GM21825 (cell line): ENCODE data around the gene CNTROB.

Experiments
- ATAC-seq: cut with Tn5 transposase; IDR thresholded peaks from one replicate; pipeline ENCODE4 v1.9.1; 2021; ENCODE audit warnings: mild to moderate bottlenecking, moderate library complexity; ENCODE audit not compliant: unreplicated experiment

CNTROB gene

DNA sequence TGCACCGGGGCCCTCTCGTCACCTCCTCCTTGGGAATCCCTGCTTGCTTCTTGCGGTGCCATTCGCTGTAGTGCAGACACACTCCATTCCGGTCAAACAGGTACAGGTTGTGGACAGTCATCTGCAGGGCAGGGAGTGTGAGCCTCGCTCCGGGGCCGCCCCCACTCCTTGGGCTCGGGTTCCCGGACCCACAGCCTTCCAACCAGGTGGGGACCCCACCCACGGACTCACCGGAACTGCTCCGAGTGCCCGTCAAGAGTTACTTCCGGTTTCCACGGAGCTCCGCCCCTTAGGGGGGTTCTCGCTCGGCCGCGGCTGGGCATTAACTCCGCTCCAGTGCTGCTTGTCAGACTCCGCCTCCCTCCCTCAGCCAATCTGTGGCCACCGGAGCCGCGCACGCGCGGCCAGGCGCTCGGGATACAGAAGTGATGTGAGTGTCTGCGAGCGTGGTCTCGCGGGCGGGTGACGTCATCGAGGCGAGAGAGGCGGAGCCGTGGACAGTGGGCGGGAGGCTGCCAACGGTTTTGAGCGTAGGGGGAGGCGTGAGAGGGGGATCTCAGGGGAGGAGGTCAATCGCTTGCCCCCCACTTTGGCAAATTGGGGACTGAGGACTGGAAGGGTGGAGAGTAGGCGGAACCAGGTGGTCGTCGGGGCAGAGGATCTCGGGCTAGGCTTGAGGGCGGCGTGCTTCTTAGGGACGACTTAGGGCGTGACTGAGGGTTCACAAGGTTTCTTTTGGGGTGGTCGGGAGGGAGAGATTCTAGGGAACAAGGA, at the start of gene CNTROB, which contains the start of gene TRAPPC1:
CNTROB (plus strand) TSS at position 498 of the 774 bp plus-strand sequence. CDS start 874 bp downstream, outside the sequence.
TRAPPC1 (minus strand) TSS at position 238 of the 774 bp plus-strand sequence; CDS start at position 121, 117 bp downstream.
- peak; percentile 86 for ATAC-seq

- no peak for ATAC-seq
Observed at GRCh38 chr17:7882629-7883028, 49.4 kb upstream of the CNTROB start.

DNA sequence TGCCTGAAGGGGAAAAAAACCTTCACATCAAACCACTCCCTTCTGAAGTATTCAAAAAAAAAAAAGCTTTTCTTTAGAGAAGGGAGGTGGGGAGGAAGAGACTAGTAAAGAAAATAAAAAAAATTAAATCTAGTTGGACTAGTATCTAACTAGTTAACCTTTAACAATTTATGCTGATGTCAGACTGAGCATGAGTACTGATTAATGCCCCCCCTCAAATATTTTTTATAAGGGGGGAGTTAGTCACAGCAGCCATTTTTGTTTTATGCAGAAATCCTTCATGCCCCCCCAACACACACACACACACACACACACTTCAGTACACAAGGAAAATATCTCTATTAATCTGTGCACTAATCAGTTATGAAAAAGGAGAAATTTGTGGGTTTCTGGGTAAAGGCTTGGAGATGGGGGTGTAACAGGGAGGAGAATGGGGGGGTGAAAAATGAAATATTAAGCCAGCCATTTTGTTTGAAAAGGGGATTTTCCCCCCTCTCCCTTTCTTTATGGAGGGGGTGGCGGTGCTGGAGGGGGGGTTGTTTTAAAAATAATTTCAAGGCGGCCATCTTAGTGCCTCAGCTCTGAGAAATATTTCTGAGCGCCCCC, 48.1 kb upstream of the CNTROB start:
- no peak for ATAC-seq

- no peak for ATAC-seq
Observed at GRCh38 chr17:7884581-7885366, 47.2 kb upstream of the CNTROB start.

DNA sequence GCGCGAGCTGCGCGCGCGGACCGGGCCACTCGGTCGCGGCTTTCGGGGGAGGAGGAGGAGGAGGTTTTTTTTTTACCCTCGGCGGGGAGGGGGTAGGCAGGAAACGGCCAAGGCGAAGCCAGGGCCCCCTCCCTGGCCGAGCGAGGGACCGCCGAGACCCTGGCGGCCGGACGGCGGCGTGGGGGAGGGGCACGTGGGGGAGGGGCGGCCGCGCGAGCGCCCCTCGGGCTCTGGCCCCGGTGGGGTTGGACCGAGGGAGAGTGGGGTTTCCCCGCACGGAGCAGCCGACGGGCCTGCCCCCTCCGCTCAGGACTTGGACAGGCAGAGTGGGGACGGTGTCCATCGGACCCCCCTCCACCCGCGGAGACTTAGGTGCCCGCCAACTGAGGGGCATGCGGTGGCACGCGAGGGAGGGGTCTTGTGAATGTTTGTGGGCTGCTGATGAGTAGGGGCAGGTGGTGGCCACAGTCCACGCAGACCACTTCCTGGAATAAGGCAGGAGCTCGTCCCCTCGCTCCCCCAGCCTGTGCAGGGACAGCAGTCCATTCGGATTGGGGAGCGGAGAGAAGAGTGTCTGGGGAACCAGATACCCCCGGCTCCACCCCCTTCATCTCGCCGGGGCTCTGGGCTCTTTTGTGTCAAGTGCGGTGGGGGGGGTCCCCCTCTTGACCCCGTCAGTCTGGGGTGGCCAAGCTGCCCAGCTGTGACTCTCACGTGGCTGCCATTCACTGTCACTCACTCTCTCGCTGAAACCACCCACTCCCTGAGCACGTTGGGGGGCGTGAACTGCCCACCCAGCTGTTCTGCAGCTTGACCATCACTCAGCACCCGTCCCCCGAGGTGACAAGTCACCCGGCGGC, 46.4 kb upstream of the CNTROB start:
- peak; percentile 31 for ATAC-seq

- peak; percentile 3 for ATAC-seq
Observed at GRCh38 chr17:7886227-7887037, 45.6 kb upstream of the CNTROB start.

DNA sequence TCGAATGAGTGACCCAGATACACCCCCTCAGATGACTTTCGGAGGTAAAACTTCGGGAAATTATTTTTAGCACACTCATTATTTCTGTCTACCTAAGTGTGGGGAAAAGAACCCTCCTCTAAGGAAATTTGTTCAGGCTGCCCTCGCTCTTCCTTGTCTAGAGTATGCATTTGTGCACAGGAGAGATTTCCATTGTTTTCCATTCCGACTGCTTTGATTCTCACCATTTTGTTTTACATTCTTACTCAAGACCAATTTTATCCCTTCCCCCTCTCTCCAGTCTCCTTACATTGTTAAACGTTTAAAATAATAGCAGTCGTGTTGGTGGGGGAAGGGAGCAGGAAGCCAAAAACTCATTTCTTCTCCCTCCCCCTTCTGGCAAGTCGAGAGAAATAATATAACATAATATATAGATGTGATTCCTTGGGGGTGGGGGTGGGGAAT, 44.9 kb upstream of the CNTROB start:
- ATAC-seq: no peak

DNA sequence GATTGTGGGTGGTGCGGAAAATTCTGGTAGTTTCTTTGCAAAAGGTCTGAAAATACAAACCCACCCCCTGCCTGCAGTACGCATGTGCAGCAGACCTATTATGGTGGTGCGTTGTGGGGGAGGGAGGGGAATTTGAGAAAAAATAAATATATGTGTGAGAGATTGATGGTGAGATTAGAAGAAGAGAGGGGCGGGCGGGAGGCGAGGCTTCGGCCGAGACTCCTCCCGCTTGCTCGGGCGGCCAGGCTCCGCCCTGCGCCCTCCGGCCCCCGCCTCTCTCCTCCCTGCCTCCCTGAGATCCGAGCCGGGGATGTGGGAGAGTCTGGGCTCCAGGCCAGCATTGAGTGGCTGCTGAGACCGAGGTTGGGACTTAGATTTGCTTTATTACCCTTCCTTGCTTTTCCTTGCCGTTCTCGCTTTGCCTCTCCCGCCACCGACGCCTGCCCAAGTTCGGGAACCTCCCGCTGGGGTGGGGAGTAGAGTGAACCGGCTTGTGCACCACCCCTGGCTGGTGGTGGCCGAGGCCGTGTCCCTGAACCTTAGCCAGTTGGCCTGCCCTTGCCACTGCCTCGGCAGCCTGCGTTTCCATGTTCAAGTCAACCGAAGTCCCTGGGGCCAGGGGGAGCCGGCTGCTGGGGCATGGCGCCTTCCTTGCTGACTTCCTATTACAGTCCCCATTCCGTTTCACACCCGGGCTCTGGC, 44.4 kb upstream of the CNTROB start:
- peak; percentile 39 for ATAC-seq

DNA sequence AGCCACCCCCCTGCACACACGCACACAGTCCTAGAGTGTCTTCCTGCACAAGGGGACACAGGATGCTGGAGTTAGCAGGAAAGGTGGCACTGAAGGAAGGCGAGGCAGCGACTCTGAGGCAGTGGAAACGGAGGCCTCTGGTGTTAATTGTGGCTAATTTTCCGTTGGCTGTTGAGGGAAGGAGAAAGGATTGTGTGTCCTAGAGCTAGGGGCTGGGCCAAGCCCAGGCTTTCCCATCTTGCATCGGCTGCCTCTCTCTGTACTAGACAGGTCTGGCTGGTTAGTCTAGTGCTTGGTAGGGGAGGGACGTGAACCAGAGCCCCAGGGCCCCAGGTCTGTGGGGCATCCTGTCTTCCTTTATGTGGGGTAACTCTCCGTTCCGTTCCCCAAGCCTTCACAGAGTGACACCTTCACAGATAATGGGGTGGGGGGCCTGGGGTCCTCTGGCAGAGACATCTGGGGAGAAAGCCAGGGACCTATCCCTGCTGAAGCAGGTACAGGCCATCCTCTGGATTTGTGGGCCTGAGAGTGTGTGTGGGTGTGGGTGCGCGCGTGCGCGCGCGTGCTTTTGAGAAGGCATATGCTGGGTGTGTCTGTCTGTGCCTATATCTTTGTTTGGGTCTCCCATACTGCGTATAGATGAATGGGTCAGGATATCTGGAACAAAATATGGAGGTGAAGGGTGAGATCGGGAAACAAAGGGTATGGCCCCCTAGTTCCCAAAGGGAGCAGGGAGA, 43.7 kb upstream of the CNTROB start, which contains the start of gene CHD3:
CHD3 (plus strand) TSS at position 606 of the 737 bp plus-strand sequence. CDS start 212 bp downstream, outside the sequence.
- ATAC-seq: no peak

DNA sequence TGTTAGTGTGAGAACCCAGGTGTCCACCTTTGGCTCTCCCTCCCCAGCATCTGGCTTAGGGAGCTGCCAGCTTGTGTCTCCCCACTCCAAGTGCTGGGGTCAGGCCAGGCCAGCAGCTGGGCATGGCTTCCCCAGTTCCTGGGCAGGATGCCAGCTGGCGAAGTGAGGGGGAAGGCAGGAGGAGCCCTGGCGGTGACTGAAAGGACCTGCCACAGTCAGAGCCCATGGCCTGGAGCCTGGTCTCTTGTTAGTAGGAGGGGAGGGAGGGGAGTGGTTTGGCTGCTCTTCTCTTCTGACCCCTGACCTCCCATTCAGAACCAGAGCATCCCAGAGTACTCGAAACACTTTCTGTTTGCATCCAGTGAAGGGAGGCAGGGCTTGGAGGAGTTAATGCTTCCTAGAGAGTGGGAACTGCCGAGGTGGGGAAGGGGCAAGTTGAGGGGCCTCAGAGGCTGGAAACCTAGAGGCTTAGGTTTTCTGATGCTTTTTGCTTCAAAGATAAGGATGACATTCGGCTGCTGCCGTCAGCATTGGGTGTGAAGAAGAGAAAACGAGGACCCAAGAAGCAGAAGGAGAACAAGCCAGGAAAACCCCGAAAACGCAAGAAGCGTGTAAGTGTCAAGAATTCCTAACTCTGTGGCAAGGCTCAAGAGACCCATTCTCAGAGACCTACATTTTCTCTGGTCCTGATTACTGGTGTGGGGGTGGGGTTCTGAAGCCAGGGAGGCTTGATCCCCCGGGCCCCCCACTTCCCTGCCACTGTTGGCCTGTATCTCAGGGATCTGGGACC, 42.6 kb upstream of the CNTROB start:
- no peak for ATAC-seq

DNA sequence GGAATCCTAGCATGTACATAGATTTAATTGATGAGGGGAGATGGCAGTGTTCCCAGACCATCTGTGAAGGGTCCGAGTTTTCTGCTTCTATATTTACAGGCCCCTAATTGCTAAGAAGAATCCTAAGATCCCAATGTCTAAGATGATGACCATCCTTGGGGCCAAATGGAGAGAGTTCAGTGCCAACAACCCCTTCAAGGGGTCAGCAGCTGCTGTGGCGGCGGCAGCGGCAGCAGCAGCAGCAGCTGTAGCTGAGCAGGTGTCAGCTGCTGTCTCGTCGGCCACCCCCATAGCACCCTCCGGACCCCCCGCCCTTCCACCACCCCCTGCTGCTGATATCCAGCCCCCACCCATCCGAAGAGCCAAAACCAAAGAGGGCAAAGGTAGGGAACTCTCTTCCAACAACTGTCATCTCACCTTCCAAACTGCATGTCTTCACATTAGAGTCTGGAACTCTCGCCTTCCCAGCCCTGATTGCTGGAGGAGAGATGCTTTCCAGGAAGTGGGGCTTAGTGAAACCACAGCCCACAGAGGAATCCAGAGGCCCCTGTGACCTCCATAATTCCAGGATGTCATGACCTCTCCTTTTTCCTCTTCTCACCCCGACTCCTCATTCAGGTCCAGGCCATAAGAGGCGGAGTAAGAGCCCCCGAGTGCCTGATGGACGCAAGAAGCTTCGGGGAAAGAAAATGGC, 38.7 kb upstream of the CNTROB start:
- ATAC-seq: no peak

DNA sequence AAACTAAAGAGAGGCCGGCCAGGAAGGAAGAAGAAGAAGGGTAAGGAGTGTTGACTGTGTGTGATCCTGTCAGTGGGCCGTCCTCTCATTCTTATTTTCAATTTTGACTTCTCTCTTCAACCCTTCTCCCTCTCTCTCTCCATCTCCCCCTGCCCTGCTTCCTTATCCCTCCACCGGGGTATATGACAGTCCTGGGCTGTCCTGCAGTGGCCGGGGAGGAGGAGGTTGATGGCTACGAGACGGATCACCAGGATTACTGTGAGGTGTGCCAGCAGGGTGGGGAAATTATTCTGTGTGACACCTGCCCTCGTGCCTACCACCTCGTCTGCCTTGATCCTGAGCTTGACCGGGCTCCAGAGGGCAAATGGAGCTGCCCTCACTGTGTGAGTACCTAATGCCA, 37.8 kb upstream of the CNTROB start:
- no peak for ATAC-seq

GRCh38 chr17:7894866-7895265, 37.1 kb upstream of the CNTROB start:
- no peak for ATAC-seq

- no peak for ATAC-seq
Observed at GRCh38 chr17:7897090-7897489, 34.9 kb upstream of the CNTROB start.

DNA sequence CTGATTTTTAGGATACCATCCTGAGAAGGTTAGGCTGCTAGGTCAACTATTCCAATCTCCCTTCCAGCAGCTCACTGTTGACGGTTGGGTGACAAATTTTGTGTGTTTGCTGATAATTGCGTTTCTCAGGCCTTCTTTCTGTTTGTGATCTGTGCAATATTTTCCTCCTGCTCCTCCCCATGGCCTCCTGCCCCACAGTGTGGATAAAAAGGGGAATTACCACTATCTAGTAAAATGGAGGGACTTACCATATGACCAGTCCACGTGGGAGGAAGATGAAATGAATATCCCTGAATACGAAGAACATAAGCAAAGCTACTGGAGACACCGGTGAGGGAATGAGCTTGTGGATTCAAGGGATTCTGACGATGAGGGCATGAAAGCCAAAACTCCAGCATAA, 34.2 kb upstream of the CNTROB start:
- no peak for ATAC-seq

DNA sequence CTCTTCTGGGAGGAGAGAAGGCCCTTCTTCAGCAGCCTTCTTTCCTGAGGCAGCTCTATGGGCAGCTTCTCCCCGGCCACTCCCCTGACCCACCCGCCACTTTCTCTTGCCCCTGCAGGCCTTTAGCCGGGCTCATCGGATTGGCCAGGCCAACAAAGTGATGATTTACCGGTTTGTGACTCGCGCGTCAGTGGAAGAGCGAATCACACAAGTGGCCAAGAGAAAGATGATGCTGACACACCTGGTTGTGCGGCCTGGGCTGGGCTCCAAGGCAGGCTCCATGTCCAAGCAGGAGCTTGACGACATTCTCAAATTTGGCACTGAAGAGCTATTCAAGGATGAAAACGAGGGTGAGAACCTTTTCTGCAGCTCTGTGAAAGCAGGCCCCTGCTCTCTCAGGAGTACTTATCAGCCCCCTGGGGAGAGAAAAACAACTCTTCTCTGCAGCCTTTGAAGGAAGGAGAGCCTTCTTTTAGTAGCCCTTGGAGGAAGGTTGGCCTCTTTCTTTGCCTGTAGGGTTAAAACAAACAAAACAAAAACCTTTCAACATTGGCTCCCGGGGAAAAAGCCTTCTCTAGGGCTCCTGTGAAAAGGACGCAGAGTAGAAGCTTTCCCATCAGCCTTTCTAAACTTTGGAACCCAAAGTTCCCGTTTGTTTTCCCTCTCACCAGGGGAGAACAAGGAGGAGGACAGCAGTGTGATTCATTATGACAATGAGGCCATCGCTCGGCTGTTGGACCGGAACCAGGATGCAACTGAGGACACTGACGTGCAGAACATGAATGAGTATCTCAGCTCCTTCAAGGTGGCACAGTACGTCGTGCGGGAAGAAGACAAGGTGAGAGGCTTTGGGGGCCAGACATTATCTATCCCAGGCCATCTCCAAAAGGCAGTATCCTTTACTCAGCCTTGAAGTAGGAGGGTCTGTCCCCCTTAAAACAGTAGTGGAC, 28.6 kb upstream of the CNTROB start:
- ATAC-seq: no peak
